NCI-H146 treated with DMSO at 0.1 percent for 48 hours (cell line): ENCODE data around the gene ACTBL2.

ENCODE experiments used
- DNase-seq: peaks from one replicate; lab custom pipeline; 2025; ENCODE audit not compliant: unreplicated experiment; lab: John Stamatoyannopoulos, UW

ACTBL2 gene

GRCh38 chr5:57450991-57451876, 31.4 kb downstream of the ACTBL2 start:
- no peak for DNase-seq

GRCh38 chr5:57448751-57449150, 33.9 kb downstream of the ACTBL2 start:
- DNase-seq = no peak

GRCh38 chr5:57448287-57448686, 34.3 kb downstream of the ACTBL2 start:
- no peak for DNase-seq

- no peak for DNase-seq
Observed at GRCh38 chr5:57447658-57448057, 35.0 kb downstream of the ACTBL2 start.

- DNase-seq = no peak
Observed at GRCh38 chr5:57446966-57447365, 35.6 kb downstream of the ACTBL2 start.

- DNase-seq = no peak
Observed at GRCh38 chr5:57445705-57446037, 36.9 kb downstream of the ACTBL2 start.

GRCh38 chr5:57445006-57445704, 37.5 kb downstream of the ACTBL2 start:
- no peak for DNase-seq

- no peak for DNase-seq
Observed at GRCh38 chr5:57442080-57442839, 40.4 kb downstream of the ACTBL2 start.

- DNase-seq = no peak
Observed at GRCh38 chr5:57441557-57441956, 41.1 kb downstream of the ACTBL2 start.

GRCh38 chr5:57439601-57440000, 43.0 kb downstream of the ACTBL2 start:
- DNase-seq = no peak

GRCh38 chr5:57437976-57438805, 44.4 kb downstream of the ACTBL2 start:
- DNase-seq = no peak

- DNase-seq = no peak
Observed at GRCh38 chr5:57436586-57436985, 46.0 kb downstream of the ACTBL2 start.

- no peak for DNase-seq
Observed at GRCh38 chr5:57435701-57436134, 46.9 kb downstream of the ACTBL2 start.

GRCh38 chr5:57434683-57435082, 47.9 kb downstream of the ACTBL2 start:
- no peak for DNase-seq

GRCh38 chr5:57434227-57434640, 48.4 kb downstream of the ACTBL2 start:
- no peak for DNase-seq

GRCh38 chr5:57432876-57433275, 49.7 kb downstream of the ACTBL2 start:
- DNase-seq = no peak

GRCh38 chr5:57431759-57432158, 50.9 kb downstream of the ACTBL2 start:
- no peak for DNase-seq
